SK-N-MC (cell line): Measurements from ENCODE around the gene TRIM71.

Experiments used
- EZH2 ChIP-seq: fragments of 200-600 bp; sonication (generic); IDR thresholded peaks from one replicate; pipeline ENCODE4 v1.6.1; 2017; ENCODE audit warnings: antibody characterized with exemption
- FOXP2 ChIP-seq: optimal IDR thresholded peaks from 2 replicates; pipeline ENCODE3; 2011; ENCODE audit warnings: mild to moderate bottlenecking, moderate library complexity; ENCODE audit not compliant: insufficient read depth; ENCODE audit errors: extremely low read length, control extremely low read depth
- POLR2AphosphoS5 ChIP-seq: IDR thresholded peaks from 2 replicates; pipeline ENCODE4 v1.6.1; 2012; ENCODE audit warnings: mild to moderate bottlenecking, low read depth, low read length, borderline replicate concordance

DNA sequence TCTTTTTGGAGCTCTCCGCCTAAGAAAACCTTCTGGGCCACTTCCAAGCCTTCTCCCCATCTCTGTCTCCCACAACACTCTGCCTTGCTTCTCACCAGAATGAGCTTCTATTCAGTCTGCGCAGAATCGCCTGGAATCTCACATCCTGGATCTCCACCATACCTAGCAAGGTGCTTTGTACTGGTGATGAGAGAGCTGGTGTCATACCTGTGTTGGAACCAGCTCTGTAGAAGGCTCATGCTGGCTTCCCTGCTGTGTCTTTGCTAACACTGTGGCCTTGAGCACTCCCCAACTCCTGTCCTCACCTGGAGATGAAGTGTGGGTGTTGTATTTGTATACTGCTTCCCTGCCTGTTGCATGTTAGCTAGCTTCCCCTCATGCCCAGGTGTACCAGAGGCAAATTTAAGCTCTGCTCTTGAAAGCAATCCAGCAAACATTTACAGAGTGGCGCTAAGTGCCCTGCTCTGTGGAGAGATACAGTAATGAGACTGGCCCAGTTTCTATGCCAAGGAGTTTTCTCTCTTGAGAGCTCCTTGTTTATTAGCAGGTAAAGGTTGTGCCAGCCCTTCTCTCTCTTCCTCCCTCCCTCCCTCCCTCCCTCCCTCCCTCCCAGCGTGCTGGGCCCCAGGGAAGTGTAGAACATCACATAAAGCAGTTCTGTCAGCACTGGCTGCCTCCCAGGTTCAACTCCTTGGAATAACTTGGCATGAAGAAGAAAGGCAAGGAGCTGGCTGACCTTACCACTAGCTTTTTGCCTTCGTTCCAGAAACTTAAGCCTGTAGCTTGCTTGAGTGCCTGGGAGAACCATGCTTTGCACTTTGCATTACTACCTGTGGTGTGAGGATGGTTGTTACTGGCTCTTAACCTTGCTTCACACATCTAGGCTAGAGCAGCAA, 54.9 kb downstream of the TRIM71 start:
- TF ChIP-seq EZH2, result no peak
- no peak for TF ChIP-seq POLR2AphosphoS5
- no peak for TF ChIP-seq FOXP2
